ENCODE data around the gene NFIB.

The NFIB gene

GRCh38 chr9:14331120-14331519 lies 17.2 kb upstream of the NFIB start:
- Histone ChIP-seq H3K27ac (ENCODE audit: low read length) (no peak overlapping the region), H3K27me3 (ENCODE audit: control insufficient read depth in 1 of 2, insufficient read depth in 2 of 2, low read length in 2 of 2) (no peaks in the 10 kb centered on the region), H3K9me3 (ENCODE audit: control insufficient read depth in 2 of 2, low read length in 2 of 2) (no peaks in the 10 kb centered on the region), H3K9ac (ENCODE audit: low read length in 2 of 2) (no peak overlapping the region), H3K4me1 (ENCODE audit: control insufficient read depth, insufficient read depth, low read length) (no peaks in the 10 kb centered on the region), H3K4me3 (ENCODE audit: low read length in 2 of 2) (no peak overlapping the region), H3K36me3 (ENCODE audit: control insufficient read depth in 2 of 2, insufficient read depth in 2 of 2, low read length in 2 of 2) (no peaks in the 10 kb centered on the region)

GRCh38 chr9:14327036-14327435 lies 13.1 kb upstream of the NFIB start:
- H3K27me3 ChIP-seq (ENCODE audit: control insufficient read depth in 1 of 2, insufficient read depth in 2 of 2, low read length in 2 of 2), result no peaks in the 10 kb centered on the region
- no peak overlapping the region for H3K4me3 ChIP-seq (ENCODE audit: low read length in 2 of 2)
- no peaks in the 10 kb centered on the region for H3K36me3 ChIP-seq (ENCODE audit: control insufficient read depth in 2 of 2, insufficient read depth in 2 of 2, low read length in 2 of 2)
- H3K4me1 ChIP-seq (ENCODE audit: control insufficient read depth, insufficient read depth, low read length), result no peaks in the 10 kb centered on the region
- H3K9ac ChIP-seq (ENCODE audit: low read length in 2 of 2), result no peak overlapping the region
- no peaks in the 10 kb centered on the region for H3K9me3 ChIP-seq (ENCODE audit: control insufficient read depth in 2 of 2, low read length in 2 of 2)
- H3K27ac ChIP-seq (ENCODE audit: low read length), result no peak overlapping the region

GRCh38 chr9:14326264-14326826 lies 12.4 kb upstream of the NFIB start:
- H3K36me3 ChIP-seq (ENCODE audit: control insufficient read depth in 2 of 2, insufficient read depth in 2 of 2, low read length in 2 of 2), result no peaks in the 10 kb centered on the region
- no peak overlapping the region for H3K9ac ChIP-seq (ENCODE audit: low read length in 2 of 2)
- no peak overlapping the region for H3K27ac ChIP-seq (ENCODE audit: low read length)
- no peak overlapping the region for H3K4me3 ChIP-seq (ENCODE audit: low read length in 2 of 2)
- H3K27me3 ChIP-seq (ENCODE audit: control insufficient read depth in 1 of 2, insufficient read depth in 2 of 2, low read length in 2 of 2), result no peaks in the 10 kb centered on the region
- H3K9me3 ChIP-seq (ENCODE audit: control insufficient read depth in 2 of 2, low read length in 2 of 2), result no peaks in the 10 kb centered on the region
- H3K4me1 ChIP-seq (ENCODE audit: control insufficient read depth, insufficient read depth, low read length), result no peaks in the 10 kb centered on the region

GRCh38 chr9:14325147-14325546 lies 11.2 kb upstream of the NFIB start:
- Histone ChIP-seq H3K27me3 (ENCODE audit: control insufficient read depth in 1 of 2, insufficient read depth in 2 of 2, low read length in 2 of 2) (no peaks in the 10 kb centered on the region), H3K36me3 (ENCODE audit: control insufficient read depth in 2 of 2, insufficient read depth in 2 of 2, low read length in 2 of 2) (no peaks in the 10 kb centered on the region), H3K9me3 (ENCODE audit: control insufficient read depth in 2 of 2, low read length in 2 of 2) (no peaks in the 10 kb centered on the region), H3K27ac (ENCODE audit: low read length) (no peak overlapping the region), H3K4me1 (ENCODE audit: control insufficient read depth, insufficient read depth, low read length) (no peaks in the 10 kb centered on the region), H3K9ac (ENCODE audit: low read length in 2 of 2) (no peak overlapping the region), H3K4me3 (ENCODE audit: low read length in 2 of 2) (no peak overlapping the region)

GRCh38 chr9:14323985-14324650 lies 10.2 kb upstream of the NFIB start:
- peak overlapping the region in 1 of 2 donors; percentile 75 for H3K9ac ChIP-seq (ENCODE audit: low read length in 2 of 2)
- no peak overlapping the region for H3K4me3 ChIP-seq (ENCODE audit: low read length in 2 of 2)
- no peaks in the 10 kb centered on the region for H3K27me3 ChIP-seq (ENCODE audit: control insufficient read depth in 1 of 2, insufficient read depth in 2 of 2, low read length in 2 of 2)
- H3K27ac ChIP-seq (ENCODE audit: low read length), result no peak overlapping the region
- H3K4me1 ChIP-seq (ENCODE audit: control insufficient read depth, insufficient read depth, low read length), result no peaks in the 10 kb centered on the region
- H3K36me3 ChIP-seq (ENCODE audit: control insufficient read depth in 2 of 2, insufficient read depth in 2 of 2, low read length in 2 of 2), result no peaks in the 10 kb centered on the region
- H3K9me3 ChIP-seq (ENCODE audit: control insufficient read depth in 2 of 2, low read length in 2 of 2), result no peaks in the 10 kb centered on the region

- H3K27ac ChIP-seq (ENCODE audit: low read length), result peak overlapping the region; percentile 74
- H3K27me3 ChIP-seq (ENCODE audit: control insufficient read depth in 1 of 2, insufficient read depth in 2 of 2, low read length in 2 of 2), result no peaks in the 10 kb centered on the region
- H3K9ac ChIP-seq (ENCODE audit: low read length in 2 of 2), result peak overlapping the region; percentile 69 to 75
- no peaks in the 10 kb centered on the region for H3K9me3 ChIP-seq (ENCODE audit: control insufficient read depth in 2 of 2, low read length in 2 of 2)
- no peaks in the 10 kb centered on the region for H3K36me3 ChIP-seq (ENCODE audit: control insufficient read depth in 2 of 2, insufficient read depth in 2 of 2, low read length in 2 of 2)
- peak overlapping the region; percentile 75 to 82 for H3K4me3 ChIP-seq (ENCODE audit: low read length in 2 of 2)
- H3K4me1 ChIP-seq (ENCODE audit: control insufficient read depth, insufficient read depth, low read length), result peaks cover 5% of the 10 kb centered on the region
Measured at GRCh38 chr9:14323083-14323971, 9.4 kb upstream of the NFIB start.

GRCh38 chr9:14322211-14323082 lies 8.5 kb upstream of the NFIB start:
- no peaks in the 10 kb centered on the region for H3K27me3 ChIP-seq (ENCODE audit: control insufficient read depth in 1 of 2, insufficient read depth in 2 of 2, low read length in 2 of 2)
- no peaks in the 10 kb centered on the region for H3K36me3 ChIP-seq (ENCODE audit: control insufficient read depth in 2 of 2, insufficient read depth in 2 of 2, low read length in 2 of 2)
- peaks cover 13% of the 10 kb centered on the region for H3K4me1 ChIP-seq (ENCODE audit: control insufficient read depth, insufficient read depth, low read length)
- no peaks in the 10 kb centered on the region for H3K9me3 ChIP-seq (ENCODE audit: control insufficient read depth in 2 of 2, low read length in 2 of 2)
- H3K9ac ChIP-seq (ENCODE audit: low read length in 2 of 2), result peak overlapping the region; percentile 69 to 75
- peak overlapping the region; percentile 82 to 86 for H3K4me3 ChIP-seq (ENCODE audit: low read length in 2 of 2)
- peak overlapping the region; percentile 74 for H3K27ac ChIP-seq (ENCODE audit: low read length)

- Histone ChIP-seq H3K4me1 (ENCODE audit: control insufficient read depth, insufficient read depth, low read length) (peaks cover 21% of the 10 kb centered on the region), H3K9ac (ENCODE audit: low read length in 2 of 2) (peak overlapping the region; percentile 58 to 71), H3K27ac (ENCODE audit: low read length) (peak overlapping the region; percentile 74), H3K9me3 (ENCODE audit: control insufficient read depth in 2 of 2, low read length in 2 of 2) (no peaks in the 10 kb centered on the region), H3K36me3 (ENCODE audit: control insufficient read depth in 2 of 2, insufficient read depth in 2 of 2, low read length in 2 of 2) (no peaks in the 10 kb centered on the region), H3K4me3 (ENCODE audit: low read length in 2 of 2) (peak overlapping the region; percentile 82 to 86), H3K27me3 (ENCODE audit: control insufficient read depth in 1 of 2, insufficient read depth in 2 of 2, low read length in 2 of 2) (no peaks in the 10 kb centered on the region)
Measured at GRCh38 chr9:14321517-14322130, 7.7 kb upstream of the NFIB start.

- H3K4me1 ChIP-seq (ENCODE audit: control insufficient read depth, insufficient read depth, low read length), result peaks cover 25% of the 10 kb centered on the region
- peak overlapping the region; percentile 82 to 86 for H3K4me3 ChIP-seq (ENCODE audit: low read length in 2 of 2)
- H3K9me3 ChIP-seq (ENCODE audit: control insufficient read depth in 2 of 2, low read length in 2 of 2), result no peaks in the 10 kb centered on the region
- H3K36me3 ChIP-seq (ENCODE audit: control insufficient read depth in 2 of 2, insufficient read depth in 2 of 2, low read length in 2 of 2), result no peaks in the 10 kb centered on the region
- peak overlapping the region; percentile 74 for H3K27ac ChIP-seq (ENCODE audit: low read length)
- peak overlapping the region; percentile 21 to 71 for H3K9ac ChIP-seq (ENCODE audit: low read length in 2 of 2)
- no peaks in the 10 kb centered on the region for H3K27me3 ChIP-seq (ENCODE audit: control insufficient read depth in 1 of 2, insufficient read depth in 2 of 2, low read length in 2 of 2)
Measured at GRCh38 chr9:14320271-14321181, 6.6 kb upstream of the NFIB start.
